ENCODE results near the gene RER1. TPM values are rescaled to one million over a fixed set of nuclear protein-coding genes. Genes with fewer than 3 reads are reported as not detected.

The RER1 gene
- total RNA-seq, 1 donor from 2014 or later = 49.6 TPM

- intact Hi-C loops (cut with DNase I) = no loop called here
- no peaks in the 10 kb centered on the region for H3K36me3 ChIP-seq
- no peak overlapping the region for H3K4me3 ChIP-seq
- TF ChIP-seq, protein P1, sequence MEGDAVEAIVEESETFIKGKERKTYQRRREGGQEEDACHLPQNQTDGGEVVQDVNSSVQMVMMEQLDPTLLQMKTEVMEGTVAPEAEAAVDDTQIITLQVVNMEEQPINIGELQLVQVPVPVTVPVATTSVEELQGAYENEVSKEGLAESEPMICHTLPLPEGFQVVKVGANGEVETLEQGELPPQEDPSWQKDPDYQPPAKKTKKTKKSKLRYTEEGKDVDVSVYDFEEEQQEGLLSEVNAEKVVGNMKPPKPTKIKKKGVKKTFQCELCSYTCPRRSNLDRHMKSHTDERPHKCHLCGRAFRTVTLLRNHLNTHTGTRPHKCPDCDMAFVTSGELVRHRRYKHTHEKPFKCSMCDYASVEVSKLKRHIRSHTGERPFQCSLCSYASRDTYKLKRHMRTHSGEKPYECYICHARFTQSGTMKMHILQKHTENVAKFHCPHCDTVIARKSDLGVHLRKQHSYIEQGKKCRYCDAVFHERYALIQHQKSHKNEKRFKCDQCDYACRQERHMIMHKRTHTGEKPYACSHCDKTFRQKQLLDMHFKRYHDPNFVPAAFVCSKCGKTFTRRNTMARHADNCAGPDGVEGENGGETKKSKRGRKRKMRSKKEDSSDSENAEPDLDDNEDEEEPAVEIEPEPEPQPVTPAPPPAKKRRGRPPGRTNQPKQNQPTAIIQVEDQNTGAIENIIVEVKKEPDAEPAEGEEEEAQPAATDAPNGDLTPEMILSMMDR (IDR thresholded peaks at IDR 0.05) = no peak
- TF ChIP-seq POLR2AphosphoS5 (IDR thresholded peaks at IDR 0.05; ENCODE audit: insufficient read depth in 1 of 2, low read depth in 1 of 2) (no peak), POLR2A (IDR thresholded peaks at IDR 0.05) (no peak)
- no peaks in the 10 kb centered on the region for H3K4me1 ChIP-seq
- no peaks in the 10 kb centered on the region for H3K27me3 ChIP-seq
- no peak overlapping the region for H3K27ac ChIP-seq
- no peak for DNase-seq (ENCODE audit: extremely low spot score in 2 of 2)
- no peaks in the 10 kb centered on the region for H3K9me3 ChIP-seq
These were observed 46.8 kb upstream of the RER1 start for GRCh38 chr1:2344744-2345296.

GRCh38 chr1:2345297-2346075 lies 46.2 kb upstream of the RER1 start:
- H3K27me3 ChIP-seq = no peaks in the 10 kb centered on the region
- no peak overlapping the region for H3K27ac ChIP-seq
- H3K36me3 ChIP-seq = no peaks in the 10 kb centered on the region
- H3K9me3 ChIP-seq = no peaks in the 10 kb centered on the region
- no peak for DNase-seq (ENCODE audit: extremely low spot score in 2 of 2)
- TF ChIP-seq POLR2A (IDR thresholded peaks at IDR 0.05) (no peak), POLR2AphosphoS5 (IDR thresholded peaks at IDR 0.05; ENCODE audit: insufficient read depth in 1 of 2, low read depth in 1 of 2) (no peak)
- TF ChIP-seq, protein P1 (IDR thresholded peaks at IDR 0.05) = no peak
- intact Hi-C loops (cut with DNase I) = no loop called here
- no peak overlapping the region for H3K4me3 ChIP-seq
- H3K4me1 ChIP-seq = no peaks in the 10 kb centered on the region

DNA sequence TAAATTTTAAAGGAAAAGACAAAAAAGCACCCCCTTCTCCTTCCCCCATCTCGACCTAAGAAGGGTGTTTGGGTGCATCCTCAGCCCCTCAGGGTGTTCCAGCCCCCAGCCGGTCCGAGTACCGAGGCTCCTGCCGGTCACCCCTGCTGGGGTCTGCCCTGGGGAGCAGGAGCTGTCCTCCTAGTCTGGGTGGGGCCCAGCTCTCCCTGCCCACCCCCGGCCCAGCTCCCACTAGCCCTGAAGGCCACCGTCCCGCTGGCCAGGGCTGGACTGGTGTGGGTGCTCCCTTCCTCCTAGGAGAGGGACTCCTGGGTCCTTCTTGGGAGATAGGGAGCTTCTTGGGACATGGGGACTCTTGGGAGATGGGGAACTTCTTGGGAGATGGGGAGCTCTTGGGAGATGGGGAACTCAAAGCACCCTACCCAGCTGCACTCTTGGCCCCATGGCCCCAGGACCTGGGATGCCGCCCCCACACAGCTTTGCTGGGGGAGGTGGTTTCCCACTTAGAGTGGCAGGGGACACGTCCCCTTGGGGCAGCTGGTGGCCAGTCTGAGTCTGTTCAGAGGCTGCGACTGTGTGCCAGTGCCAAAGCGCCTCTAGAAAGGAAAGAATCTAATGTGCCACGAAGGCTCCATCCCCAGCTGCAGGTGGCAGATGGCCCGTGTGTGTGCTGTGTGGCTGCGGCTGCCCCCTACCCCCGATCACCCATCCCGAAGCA lies 44.8 kb upstream of the RER1 start:
- intact Hi-C loops (cut with DNase I) = no loop called here
- no peak for DNase-seq (ENCODE audit: extremely low spot score in 2 of 2)
- H3K9me3 ChIP-seq = no peaks in the 10 kb centered on the region
- no peaks in the 10 kb centered on the region for H3K27me3 ChIP-seq
- no peak overlapping the region for H3K27ac ChIP-seq
- H3K36me3 ChIP-seq = no peaks in the 10 kb centered on the region
- no peaks in the 10 kb centered on the region for H3K4me1 ChIP-seq
- H3K4me3 ChIP-seq = no peak overlapping the region
- TF ChIP-seq POLR2AphosphoS5 (IDR thresholded peaks at IDR 0.05; ENCODE audit: insufficient read depth in 1 of 2, low read depth in 1 of 2) (no peak), POLR2A (IDR thresholded peaks at IDR 0.05) (no peak)
- TF ChIP-seq, protein P1 (IDR thresholded peaks at IDR 0.05) = no peak

- TF ChIP-seq POLR2AphosphoS5 (IDR thresholded peaks at IDR 0.05; ENCODE audit: insufficient read depth in 1 of 2, low read depth in 1 of 2) (no peak), POLR2A (IDR thresholded peaks at IDR 0.05) (no peak)
- TF ChIP-seq, protein P1 (IDR thresholded peaks at IDR 0.05) = no peak
- Histone ChIP-seq H3K9me3 (no peaks in the 10 kb centered on the region), H3K36me3 (no peaks in the 10 kb centered on the region), H3K4me3 (no peak overlapping the region), H3K27ac (no peak overlapping the region), H3K4me1 (no peaks in the 10 kb centered on the region), H3K27me3 (no peaks in the 10 kb centered on the region)
- no peak for DNase-seq (ENCODE audit: extremely low spot score in 2 of 2)
- intact Hi-C loops (cut with DNase I) = no loop called here
These were observed 44.2 kb upstream of the RER1 start for GRCh38 chr1:2347409-2347785.

All from vagina (tissue), 2 donors.